Raji (cell line): Measurements from ENCODE around the gene SAMSN1.
A peak's percentile ranks its signal among the peaks of the same experiment; 100 is the strongest.

ENCODE experiments used
- POLR2A ChIP-seq: IDR thresholded peaks from 2 replicates; pipeline ENCODE4 v1.6.1; 2011; ENCODE audit warnings: low read depth, low read length, control low read depth; ENCODE audit not compliant: insufficient read depth

SAMSN1 gene

GRCh38 chr21:14545906-14546480, at the start of gene SAMSN1:
Gene SAMSN1, minus strand, starts transcription at chr21:14546315. Its CDS starts 54 bp downstream, at chr21:14546261.
- TF ChIP-seq POLR2A: peak; percentile 59

GRCh38 chr21:14595449-14595848, 49.3 kb upstream of the SAMSN1 start:
- TF ChIP-seq POLR2A: no peak

- TF ChIP-seq POLR2A: no peak
These were observed 48.9 kb upstream of the SAMSN1 start for GRCh38 chr21:14594967-14595366.

GRCh38 chr21:14593230-14593629, 47.1 kb upstream of the SAMSN1 start:
- TF ChIP-seq POLR2A: no peak

GRCh38 chr21:14592296-14593000, 46.3 kb upstream of the SAMSN1 start:
- TF ChIP-seq POLR2A: no peak

GRCh38 chr21:14591882-14592281, 45.8 kb upstream of the SAMSN1 start:
- TF ChIP-seq POLR2A: no peak

- no peak for TF ChIP-seq POLR2A
These were observed 45.3 kb upstream of the SAMSN1 start for GRCh38 chr21:14591377-14591776.

GRCh38 chr21:14589855-14590563, 43.9 kb upstream of the SAMSN1 start:
- TF ChIP-seq POLR2A: no peak

- TF ChIP-seq POLR2A: no peak
These were observed 41.2 kb upstream of the SAMSN1 start for GRCh38 chr21:14587266-14587665.

GRCh38 chr21:14585122-14585521, 39.0 kb upstream of the SAMSN1 start:
- TF ChIP-seq POLR2A: no peak

- TF ChIP-seq POLR2A: no peak
These were observed 38.4 kb upstream of the SAMSN1 start for GRCh38 chr21:14584357-14585095.

GRCh38 chr21:14583629-14584255, 37.6 kb upstream of the SAMSN1 start:
- no peak for TF ChIP-seq POLR2A

GRCh38 chr21:14582934-14583628, 37.0 kb upstream of the SAMSN1 start:
- no peak for TF ChIP-seq POLR2A

GRCh38 chr21:14581902-14582457, 35.9 kb upstream of the SAMSN1 start:
- TF ChIP-seq POLR2A: no peak
